Stomach smooth muscle (tissue), 2 donors: ENCODE results near the gene LAMTOR4.
"Not testable (repeated sequence)": the region's sequence is repeated elsewhere in the genome, so short reads cannot be mapped to it uniquely, and the experiment has no call there.

Experiments
- H3K27ac ChIP-seq: one replicate; pipeline ENCODE4 v1.7.0; 2013; ENCODE audit warnings: mild to moderate bottlenecking, low read length, inconsistent platforms
- H3K27me3 ChIP-seq, 2 donors: one replicate each; pipeline ENCODE4 v1.7.0; 2013; ENCODE audit warnings: low read length in 2 of 2; ENCODE audit not compliant: insufficient read depth in 2 of 2, control insufficient read depth in 1 of 2
- H3K36me3 ChIP-seq, 2 donors: one replicate each; pipeline ENCODE4 v1.7.0; 2013; ENCODE audit warnings: low read length in 2 of 2; ENCODE audit not compliant: control insufficient read depth in 2 of 2, insufficient read depth in 2 of 2
- H3K4me1 ChIP-seq: one replicate; pipeline ENCODE4 v1.7.0; 2013; ENCODE audit warnings: low read length; ENCODE audit not compliant: control insufficient read depth, insufficient read depth
- H3K4me3 ChIP-seq, 2 donors: one replicate each; pipeline ENCODE4 v1.7.0; 2013; ENCODE audit warnings: low read length in 2 of 2
- H3K9ac ChIP-seq, 2 donors: one replicate each; pipeline ENCODE4 v1.7.0; 2013; ENCODE audit warnings: low read length in 2 of 2, mild to moderate bottlenecking in 1 of 2
- H3K9me3 ChIP-seq, 2 donors: one replicate each; pipeline ENCODE4 v1.7.0; 2013; ENCODE audit warnings: low read length in 2 of 2; ENCODE audit not compliant: control insufficient read depth in 2 of 2
- donor health status: healthy.
- donor health status: Pancreatic carcinoma.

LAMTOR4 gene

DNA sequence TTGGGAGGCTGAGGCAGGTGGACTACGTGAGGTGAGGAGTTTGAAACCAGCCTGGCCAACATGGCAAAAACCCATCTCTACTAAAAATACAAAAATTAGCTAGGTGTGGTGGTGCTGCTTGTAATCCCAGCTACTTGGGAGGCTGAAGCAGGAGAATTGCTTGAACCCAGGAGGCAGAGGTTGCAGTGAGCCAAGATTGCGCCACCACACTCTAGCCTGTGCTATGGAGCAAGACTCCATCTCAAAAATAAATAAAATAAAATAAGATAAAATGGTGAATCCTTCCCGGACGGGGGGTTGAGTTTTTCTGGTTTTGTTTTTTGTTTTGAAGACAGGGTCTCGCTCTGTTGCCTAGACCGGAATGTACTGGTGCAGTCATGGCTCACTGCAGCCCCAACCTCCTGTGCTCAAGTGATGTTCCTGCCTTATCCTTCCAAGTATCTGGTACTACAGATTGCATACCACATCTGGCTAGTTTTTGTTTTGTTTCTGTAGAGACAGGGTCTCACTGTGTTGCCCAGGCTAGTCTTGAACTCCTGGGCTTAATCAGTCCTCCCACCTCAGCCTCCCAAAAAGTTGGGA is 43.7 kb downstream of the LAMTOR4 start:
- not testable (repeated sequence) for H3K4me3 ChIP-seq, H3K9me3 ChIP-seq, H3K36me3 ChIP-seq, H3K9ac ChIP-seq, H3K27ac ChIP-seq, H3K4me1 ChIP-seq, H3K27me3 ChIP-seq

GRCh38 chr7:100192969-100193368 is 44.3 kb downstream of the LAMTOR4 start:
- peaks cover 0 to 3% of the 10 kb centered on the region in 2 donors for H3K27me3 ChIP-seq
- no peaks in the 10 kb centered on the region for H3K4me1 ChIP-seq
- H3K27ac ChIP-seq = no peak overlapping the region

GRCh38 chr7:100195222-100195621 is 46.5 kb downstream of the LAMTOR4 start:
- no peaks in the 10 kb centered on the region for H3K36me3 ChIP-seq
- peaks cover 1 to 3% of the 10 kb centered on the region in 2 donors for H3K27me3 ChIP-seq
- H3K9me3 ChIP-seq = no peaks in the 10 kb centered on the region
- H3K27ac ChIP-seq = no peak overlapping the region
- H3K9ac ChIP-seq = no peak overlapping the region
- H3K4me1 ChIP-seq = no peaks in the 10 kb centered on the region
- H3K4me3 ChIP-seq = no peak overlapping the region

More at GRCh38 chr7:100192969-100193368, 44.3 kb downstream of the LAMTOR4 start:
- no peaks in the 10 kb centered on the region for H3K9me3 ChIP-seq
- no peak overlapping the region for H3K9ac ChIP-seq
- no peaks in the 10 kb centered on the region for H3K36me3 ChIP-seq
- H3K4me3 ChIP-seq = no peak overlapping the region

GRCh38 chr7:100195901-100196322 is 47.2 kb downstream of the LAMTOR4 start:
- not testable (repeated sequence) for H3K27ac ChIP-seq

DNA sequence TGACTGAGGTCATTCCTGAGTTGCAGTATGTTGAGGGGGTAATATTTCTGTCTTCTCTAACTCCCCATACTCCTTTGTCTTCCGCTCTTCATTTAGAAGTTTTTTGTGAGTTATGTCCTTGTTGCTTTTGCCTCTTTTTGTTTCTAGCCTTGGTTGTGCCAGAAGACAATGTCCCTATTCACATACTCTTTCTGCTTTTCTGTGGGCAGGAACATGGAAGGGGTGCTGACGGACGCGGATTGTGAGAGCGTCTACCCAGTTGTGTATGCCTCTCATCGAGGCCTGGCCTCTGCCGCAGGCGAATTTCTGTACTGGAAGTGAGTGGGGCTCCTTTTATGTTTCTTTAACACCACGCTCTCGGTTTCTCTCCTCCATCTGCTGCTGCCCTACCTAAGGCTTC is 49.5 kb downstream of the LAMTOR4 start:
- Histone ChIP-seq H3K4me3 (no peak overlapping the region), H3K9me3 (no peaks in the 10 kb centered on the region), H3K9ac (no peak overlapping the region), H3K36me3 (peaks cover 0 to 2% of the 10 kb centered on the region in 2 donors), H3K27me3 (peaks cover 2 to 3% of the 10 kb centered on the region in 2 donors), H3K4me1 (no peaks in the 10 kb centered on the region), H3K27ac (no peak overlapping the region)

More at GRCh38 chr7:100195901-100196322, 47.2 kb downstream of the LAMTOR4 start:
- H3K36me3 ChIP-seq, H3K4me3 ChIP-seq, H3K9me3 ChIP-seq, H3K27me3 ChIP-seq, H3K4me1 ChIP-seq, H3K9ac ChIP-seq: not testable (repeated sequence)

- Histone ChIP-seq H3K27me3 (peaks cover 3% of the 10 kb centered on the region in 2 donors), H3K36me3 (peaks cover 0 to 2% of the 10 kb centered on the region in 2 donors), H3K9me3 (no peaks in the 10 kb centered on the region), H3K4me1 (no peaks in the 10 kb centered on the region), H3K4me3 (no peak overlapping the region), H3K9ac (no peak overlapping the region), H3K27ac (no peak overlapping the region)
Measured at GRCh38 chr7:100200693-100201092, 52.0 kb downstream of the LAMTOR4 start.
